ENCODE data around the gene PIK3C3.
A peak's percentile ranks its signal among the peaks of the same experiment; 100 is the strongest.

Gene PIK3C3
- 47.5 to 84.9 (median 78.5) reads per million in 4 donors for total RNA-seq

- DNase-seq: peak; percentile 94 to 98 (median 96)
These were observed at the start of gene PIK3C3 for GRCh38 chr18:41954827-41955613. TSS of gene PIK3C3 (plus strand) at chr18:41955234. CDS start at chr18:41955292, 58 bp downstream.

DNA sequence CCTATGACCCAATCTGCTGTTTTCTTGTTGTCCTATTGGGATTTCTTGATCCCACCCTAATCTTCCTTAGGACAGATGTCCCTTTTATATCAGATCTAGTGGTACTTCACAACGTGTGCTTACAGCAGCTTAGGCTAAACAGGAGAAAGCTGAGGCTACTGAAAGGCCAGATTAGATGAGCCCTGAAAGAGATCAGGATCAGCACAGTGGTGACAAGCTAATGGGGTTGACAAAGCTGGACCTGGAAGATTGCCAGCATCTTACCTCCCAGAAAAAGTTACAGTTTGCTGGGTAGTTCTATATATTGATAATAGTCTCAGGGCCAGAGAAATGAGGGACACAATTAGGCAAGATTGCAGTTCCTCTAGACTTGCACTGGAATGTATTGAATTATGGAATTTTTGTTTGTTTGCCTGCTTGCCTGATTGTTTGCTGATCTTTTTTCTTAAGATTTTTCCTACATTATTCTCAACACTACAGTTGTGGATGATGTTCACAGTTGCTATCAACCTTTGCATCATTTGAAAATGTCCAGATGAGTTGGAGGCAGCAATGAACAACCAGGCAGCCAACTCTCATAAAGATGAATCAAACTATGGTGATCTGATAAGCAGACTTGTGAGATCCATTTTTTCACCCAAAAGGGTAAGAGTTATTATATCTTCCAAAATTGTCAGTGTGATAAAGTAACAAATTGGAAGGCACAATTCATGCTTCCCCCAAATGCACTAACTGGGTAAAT is 49.1 kb upstream of the PIK3C3 start:
- DNase-seq: no peak

DNA sequence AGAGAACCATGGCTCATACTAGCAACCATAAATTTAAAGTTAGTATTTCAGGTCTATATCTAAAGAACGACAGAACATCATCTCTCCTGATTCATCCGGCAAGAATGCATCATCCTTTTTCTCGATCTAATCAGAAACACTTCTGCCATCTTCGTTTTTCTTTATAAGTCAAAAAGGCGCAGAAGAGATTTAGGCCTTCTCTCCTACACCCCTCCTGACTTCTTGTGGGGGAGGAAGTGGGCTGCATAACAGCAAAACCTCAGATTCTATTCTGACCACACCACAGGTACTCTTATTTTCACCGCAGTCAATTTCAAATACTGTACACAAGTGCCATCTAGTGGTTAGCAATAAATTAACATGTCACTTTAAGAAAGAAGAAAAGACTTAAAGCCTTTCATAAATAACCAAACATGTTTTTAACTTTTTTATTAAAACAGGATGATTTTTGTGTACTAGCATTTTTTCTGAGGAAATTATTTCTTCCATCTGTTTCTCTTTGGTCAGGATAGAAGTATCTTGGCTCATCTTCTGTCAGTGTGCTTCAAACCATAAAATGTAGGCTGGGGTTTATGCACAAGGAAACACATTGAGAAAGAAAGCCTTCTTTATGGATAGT is 48.4 kb upstream of the PIK3C3 start:
- peak in 1 of 5 donors; percentile 64 for DNase-seq

GRCh38 chr18:41917181-41917580 is 37.9 kb upstream of the PIK3C3 start:
- no peak for DNase-seq

DNA sequence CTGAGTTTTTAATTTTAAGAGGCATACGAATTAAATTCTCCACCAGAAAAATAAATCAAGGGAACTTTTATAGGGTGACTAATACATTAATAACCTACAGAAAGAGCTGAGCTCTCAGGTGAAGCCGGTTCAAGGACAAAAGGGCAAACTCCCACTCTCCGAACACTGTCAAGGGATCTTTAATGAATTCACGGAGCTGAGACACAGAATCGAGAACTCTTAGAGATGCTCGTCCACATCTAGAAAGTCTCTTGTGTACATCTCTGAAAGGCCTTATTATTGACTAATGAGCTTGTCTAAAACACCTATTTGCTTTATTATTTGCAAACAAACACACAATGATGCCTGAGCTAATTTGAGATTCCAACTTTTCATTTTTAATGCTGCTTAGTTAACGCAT is 33.3 kb upstream of the PIK3C3 start:
- no peak for DNase-seq

DNA sequence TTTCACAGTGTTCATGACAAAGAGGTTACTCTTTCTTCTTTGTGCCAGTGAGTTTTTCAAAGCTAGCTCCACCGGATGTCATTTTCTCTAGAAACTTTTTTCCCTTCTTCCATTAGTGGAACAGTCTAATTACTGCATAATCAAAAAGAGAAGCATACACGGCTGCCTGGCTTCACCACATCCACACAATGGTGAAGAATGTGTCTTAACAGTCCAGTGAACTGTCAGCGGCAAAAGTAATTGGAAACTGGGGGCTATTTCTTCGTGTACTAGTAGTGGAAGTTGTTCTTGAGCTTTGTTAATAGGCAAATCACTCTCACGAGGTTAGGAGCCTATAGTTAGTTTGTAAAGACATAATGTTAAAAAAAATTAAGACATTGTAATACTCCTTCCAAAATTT is 32.9 kb upstream of the PIK3C3 start:
- DNase-seq: no peak

GRCh38 chr18:41922841-41923240 is 32.2 kb upstream of the PIK3C3 start:
- DNase-seq: no peak

DNA sequence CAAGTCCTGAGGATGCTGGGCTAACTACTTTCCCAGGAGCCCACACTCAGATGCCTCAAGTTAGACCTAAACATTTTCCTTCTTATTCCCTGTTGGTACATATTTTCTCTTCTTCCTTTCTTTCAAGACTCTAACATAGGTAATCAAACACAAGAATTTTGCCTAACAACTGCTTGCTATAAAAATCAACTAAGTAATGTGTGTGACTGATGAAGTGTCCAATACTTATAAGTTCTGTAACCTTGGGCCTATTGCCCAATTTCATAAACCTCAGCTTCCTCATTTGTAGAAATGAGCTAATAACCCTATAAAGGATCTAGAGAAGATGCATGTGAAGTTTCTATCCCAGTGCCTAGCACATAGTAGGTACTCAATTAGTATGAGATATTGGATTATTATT is 31.6 kb upstream of the PIK3C3 start:
- DNase-seq: no peak

GRCh38 chr18:41928581-41928980 is 26.5 kb upstream of the PIK3C3 start:
- no peak for DNase-seq

- DNase-seq: no peak
These were observed 22.1 kb upstream of the PIK3C3 start for GRCh38 chr18:41932899-41933298.

DNA sequence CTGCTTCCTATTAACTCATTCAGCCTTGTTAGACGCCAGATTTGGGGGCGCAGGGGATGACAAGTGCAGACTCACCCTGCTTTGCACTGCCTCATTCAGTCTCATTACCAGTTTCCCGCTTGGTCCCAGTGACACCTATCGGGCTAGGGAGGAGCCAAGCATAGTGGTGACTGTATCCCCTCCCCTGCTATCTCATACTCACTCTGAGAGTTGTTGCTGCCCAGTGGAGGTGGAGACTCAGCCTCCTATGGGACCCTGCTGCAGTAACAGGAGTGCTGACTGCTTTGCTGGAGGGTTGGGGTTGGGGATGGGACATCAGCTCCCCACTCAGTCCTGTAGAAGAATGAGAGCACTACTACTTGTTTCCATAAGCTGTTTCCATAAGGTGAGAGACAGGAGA is 21.3 kb upstream of the PIK3C3 start:
- no peak for DNase-seq

DNA sequence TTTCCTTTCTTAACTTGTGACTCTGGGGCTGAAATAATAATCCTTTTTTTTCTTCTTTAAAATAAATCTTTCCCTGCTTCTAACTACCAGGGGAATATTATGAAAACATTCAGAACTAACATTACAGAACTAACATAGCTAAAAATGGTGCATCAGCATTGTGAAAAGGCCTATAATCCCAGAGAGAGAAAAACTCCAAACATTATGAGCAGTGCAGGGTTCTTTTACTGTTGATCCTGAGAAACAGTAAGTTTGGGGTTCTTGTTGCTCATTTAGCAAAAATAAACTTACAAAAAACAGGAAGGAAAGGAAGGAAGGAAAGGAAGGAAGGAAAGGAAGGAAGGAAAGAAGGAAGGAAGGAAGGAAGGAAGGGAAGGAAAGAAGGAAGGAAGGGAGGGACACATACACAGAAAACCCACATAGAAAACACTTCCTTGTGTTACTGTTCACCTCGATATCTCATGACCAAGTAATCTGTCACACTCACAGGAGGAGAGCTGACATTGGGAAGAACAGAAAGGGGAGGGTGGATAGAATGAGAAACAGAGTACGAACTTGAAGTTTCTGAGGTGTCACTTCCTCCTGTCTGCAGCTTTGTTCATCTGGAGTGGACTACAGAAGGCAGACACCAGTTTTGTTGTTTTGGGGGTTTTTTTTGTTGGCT is 18.4 kb upstream of the PIK3C3 start:
- DNase-seq: no peak

GRCh38 chr18:41938445-41938844 is 16.6 kb upstream of the PIK3C3 start:
- no peak for DNase-seq

- DNase-seq: no peak
These were observed 15.7 kb upstream of the PIK3C3 start for GRCh38 chr18:41939326-41939725.

- DNase-seq: no peak
These were observed 14.4 kb upstream of the PIK3C3 start for GRCh38 chr18:41940506-41941215.

DNA sequence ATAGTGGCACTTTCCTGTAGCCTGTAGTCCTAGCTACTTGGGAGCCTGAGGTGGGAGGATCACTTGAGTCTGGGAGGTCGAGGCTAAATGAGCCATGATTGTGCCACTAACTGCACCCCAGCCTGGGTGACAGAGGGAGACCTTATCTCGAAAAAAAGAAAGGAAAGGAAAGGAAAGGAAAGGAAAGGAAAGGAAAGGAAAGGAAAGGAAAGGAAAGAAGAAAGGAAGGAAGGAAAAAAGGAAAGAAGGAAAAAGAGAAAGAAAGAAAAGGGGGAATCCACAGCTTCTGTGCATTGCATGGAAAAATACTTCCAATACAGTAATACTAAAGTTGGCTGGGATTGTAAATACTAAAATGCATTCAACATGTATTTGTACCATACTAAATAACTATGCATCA is 12.8 kb upstream of the PIK3C3 start:
- no peak for DNase-seq

GRCh38 chr18:41948544-41949110 is 6.4 kb upstream of the PIK3C3 start:
- DNase-seq: peak in 1 of 5 donors; percentile 65

- no peak for DNase-seq
These were observed 5.7 kb upstream of the PIK3C3 start for GRCh38 chr18:41949206-41949920.

DNA sequence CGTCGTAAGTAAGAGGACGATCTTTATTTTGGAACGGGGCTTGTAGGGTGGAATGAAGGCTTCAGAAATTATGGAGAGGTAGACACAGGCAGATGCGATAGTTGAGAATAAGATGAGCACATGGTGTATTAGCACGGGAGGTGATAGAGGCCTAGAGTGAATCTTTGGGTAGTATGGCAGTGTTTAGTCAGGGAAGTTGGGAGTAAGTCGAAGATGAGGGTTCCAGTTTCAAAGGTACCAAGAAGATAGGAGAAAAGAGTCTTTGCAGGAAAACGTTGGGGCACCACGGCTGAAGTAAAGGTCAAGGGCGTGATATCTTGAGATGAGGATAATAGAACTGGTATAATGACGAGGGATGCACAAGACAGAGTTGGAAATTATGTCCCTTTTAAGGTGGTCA is 654 bp downstream of the PIK3C3 start:
- no peak for DNase-seq

GRCh38 chr18:41959045-41959444 is 4.0 kb downstream of the PIK3C3 start:
- DNase-seq: no peak

DNA sequence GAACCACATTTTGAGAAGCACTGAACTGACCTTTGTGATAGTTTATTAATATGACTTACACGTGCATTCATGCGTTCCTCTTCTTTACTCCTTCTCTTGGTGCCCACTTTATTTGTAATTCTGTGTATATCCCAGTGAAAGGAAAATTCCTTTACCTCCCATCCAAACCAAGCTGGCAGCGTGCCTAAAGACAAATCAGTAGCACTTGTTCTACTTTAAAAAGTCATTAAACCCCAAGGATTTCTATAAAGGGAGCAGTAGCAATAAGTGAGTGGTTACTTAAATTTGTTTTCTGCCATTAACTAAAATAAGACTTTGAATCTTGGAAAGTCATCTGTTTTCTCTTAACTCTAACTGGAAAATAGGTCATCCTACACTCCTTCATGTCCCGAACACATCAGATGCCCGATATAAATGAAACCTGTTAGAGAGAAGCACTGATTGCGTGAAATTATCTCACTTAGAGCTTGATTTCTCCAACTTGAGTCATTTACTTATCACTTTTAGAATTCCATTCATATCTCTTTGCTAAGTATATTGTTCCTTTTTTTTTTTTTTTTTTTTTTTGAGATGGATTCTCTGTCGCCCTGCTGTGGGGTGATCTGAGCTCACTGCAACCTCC is 10.7 kb downstream of the PIK3C3 start:
- no peak for DNase-seq
